Left lobe of liver (tissue), 2 donors: ENCODE data around the gene GNB2. TPM values are rescaled to one million over a fixed set of nuclear protein-coding genes. Genes with fewer than 3 reads are reported as not detected.
"Not testable (repeated sequence)": the region's sequence is repeated elsewhere in the genome, so short reads cannot be mapped to it uniquely, and the experiment has no call there.

Experiments
- ATAC-seq: fragments of 200-7000 bp; cut with Tn5 transposase; one replicate; pipeline ENCODE4 v1.9.1; 2020; ENCODE audit warnings: mild to moderate bottlenecking, moderate library complexity
- DNase-seq: peaks from one replicate; pipeline ENCODE4 v3.0.0-alpha.2; 2020; ENCODE audit warnings: low spot score
- total RNA-seq: library from RNA; stranded (reverse); gene quantifications from one replicate; pipeline ENCODE4 v1.2.1, GENCODE V29; 2021
- donor health status: DM: no; HTN: no; CAD: no; lungs with moderate emphysema.
- donor health status: DM: no; HTN: yes; CAD: no.

GNB2 gene
- total RNA-seq, 1 donor from 2014 or later, result 80.9 TPM

DNA sequence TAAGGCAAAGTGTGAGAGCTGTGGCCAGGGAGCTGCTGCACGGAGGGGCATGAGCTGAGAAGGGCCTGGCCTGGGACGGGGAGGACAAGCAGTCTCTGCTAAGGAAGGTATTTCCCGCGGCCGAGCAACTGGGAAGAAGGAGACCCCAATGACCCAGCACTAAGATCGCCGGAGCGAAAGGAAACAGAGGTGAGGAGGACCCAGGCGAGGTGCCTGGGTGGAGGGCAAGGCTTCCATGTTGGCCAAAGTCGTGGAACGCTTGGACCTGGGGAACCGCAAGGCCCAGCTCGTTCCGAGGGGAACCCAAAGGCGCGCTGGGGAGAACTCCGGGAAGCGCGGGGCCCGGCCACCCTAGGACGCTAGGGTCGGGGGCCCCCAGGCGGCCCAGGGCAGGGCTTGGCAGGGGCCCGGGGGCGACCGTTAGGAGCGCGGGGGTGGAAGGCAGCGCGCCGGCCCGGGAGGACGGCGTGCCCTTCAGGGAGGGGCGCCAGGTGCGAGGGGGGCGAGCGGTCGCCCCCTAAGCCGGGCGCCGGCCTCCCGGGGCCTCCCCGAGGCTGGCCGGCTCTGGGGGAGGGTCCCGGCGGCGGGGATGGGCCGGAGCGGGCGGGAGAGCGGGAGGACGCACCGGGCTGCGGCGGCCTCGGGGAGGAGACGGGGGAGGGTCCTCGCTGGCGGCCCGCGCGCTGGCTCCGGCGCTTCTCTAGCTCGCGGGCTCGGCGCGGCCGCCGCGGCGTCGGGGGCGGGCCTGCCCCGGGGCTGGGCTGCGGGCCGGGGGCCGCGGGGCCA lies 20.0 kb downstream of the GNB2 start:
- ATAC-seq, result peak; percentile 10
- peak; percentile 48 for DNase-seq

GRCh38 chr7:100694098-100694745 lies 20.7 kb downstream of the GNB2 start, which contains the start of gene GIGYF1:
TSS of gene GIGYF1 (minus strand) at chr7:100694250. CDS start at chr7:100688238, 6,012 bp downstream.
- DNase-seq (peak; percentile 76), ATAC-seq (peak; percentile 58)

- no peak for ATAC-seq
Observed at GRCh38 chr7:100696123-100696521, 22.6 kb downstream of the GNB2 start.

DNA sequence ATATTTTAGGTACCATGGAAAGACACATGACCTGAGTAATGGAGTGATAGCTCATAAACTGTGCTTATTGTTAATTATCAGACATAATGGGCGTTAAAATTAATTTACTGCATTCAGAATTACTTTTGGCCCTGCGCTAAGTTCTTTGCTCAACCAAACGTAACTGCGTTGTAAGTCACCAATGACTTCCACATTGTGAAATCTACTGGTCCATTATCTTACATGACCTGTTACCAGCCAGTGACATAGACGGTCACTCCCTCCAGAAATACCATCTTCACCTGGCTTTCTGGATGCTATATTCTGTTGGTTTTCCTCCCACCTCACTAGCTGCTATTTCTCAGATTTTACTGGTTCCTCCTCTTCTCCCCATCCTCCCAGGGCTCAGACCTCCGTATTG lies 25.5 kb downstream of the GNB2 start:
- DNase-seq, result no peak

More at GRCh38 chr7:100696123-100696521, 22.6 kb downstream of the GNB2 start:
- no peak for DNase-seq

GRCh38 chr7:100701089-100701488 lies 27.5 kb downstream of the GNB2 start:
- ATAC-seq, DNase-seq: not testable (repeated sequence)

More for the DNA sequence above, 25.5 kb downstream of the GNB2 start:
- no peak for ATAC-seq

GRCh38 chr7:100705320-100705752 lies 31.8 kb downstream of the GNB2 start:
- ATAC-seq (peak; percentile 77), DNase-seq (peak; percentile 84)

- ATAC-seq, result peak; percentile 85
Observed at GRCh38 chr7:100705753-100706671, 32.5 kb downstream of the GNB2 start, which contains the start of gene POP7. TSS of gene POP7 (plus strand) at chr7:100706121. CDS start at chr7:100706831, 710 bp downstream.

DNA sequence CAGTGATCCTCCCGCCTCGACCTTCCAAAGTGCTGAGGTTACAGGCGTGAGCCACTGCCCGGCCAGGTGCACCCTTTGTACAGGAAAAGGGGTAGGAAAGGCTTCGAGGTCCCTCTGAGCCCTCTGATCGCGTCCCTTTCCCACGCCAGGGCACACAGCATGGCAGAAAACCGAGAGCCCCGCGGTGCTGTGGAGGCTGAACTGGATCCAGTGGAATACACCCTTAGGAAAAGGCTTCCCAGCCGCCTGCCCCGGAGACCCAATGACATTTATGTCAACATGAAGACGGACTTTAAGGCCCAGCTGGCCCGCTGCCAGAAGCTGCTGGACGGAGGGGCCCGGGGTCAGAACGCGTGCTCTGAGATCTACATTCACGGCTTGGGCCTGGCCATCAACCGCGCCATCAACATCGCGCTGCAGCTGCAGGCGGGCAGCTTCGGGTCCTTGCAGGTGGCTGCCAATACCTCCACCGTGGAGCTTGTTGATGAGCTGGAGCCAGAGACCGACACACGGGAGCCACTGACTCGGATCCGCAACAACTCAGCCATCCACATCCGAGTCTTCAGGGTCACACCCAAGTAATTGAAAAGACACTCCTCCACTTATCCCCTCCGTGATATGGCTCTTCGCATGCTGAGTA lies 33.3 kb downstream of the GNB2 start:
- DNase-seq, result peak; percentile 70

More at GRCh38 chr7:100705753-100706671, 32.5 kb downstream of the GNB2 start, which contains the start of gene POP7:
- DNase-seq, result peak; percentile 100

GRCh38 chr7:100708395-100708794 lies 34.9 kb downstream of the GNB2 start:
- DNase-seq (no peak), ATAC-seq (no peak)

More for the DNA sequence above, 33.3 kb downstream of the GNB2 start:
- peak; percentile 5 for ATAC-seq

DNA sequence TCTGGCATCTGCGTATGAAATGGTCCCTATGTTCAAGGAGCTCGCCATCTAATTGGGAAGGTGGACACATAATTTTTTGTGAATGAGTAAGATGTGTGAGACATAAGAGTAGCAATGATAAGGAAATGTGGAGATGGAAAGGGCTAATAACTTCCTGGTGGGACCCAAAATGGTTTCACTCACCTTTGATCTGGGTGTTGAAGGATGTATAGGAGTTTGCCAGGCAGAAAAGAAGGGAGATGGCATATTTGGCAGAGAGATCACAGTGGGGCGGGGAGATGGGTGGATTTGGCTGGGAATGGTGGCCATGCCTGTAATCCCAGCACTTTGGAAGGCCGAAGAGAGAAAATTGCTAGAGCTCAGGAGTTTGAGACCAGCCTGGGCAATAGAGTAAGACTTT lies 36.9 kb downstream of the GNB2 start:
- ATAC-seq, result no peak
- no peak for DNase-seq

DNA sequence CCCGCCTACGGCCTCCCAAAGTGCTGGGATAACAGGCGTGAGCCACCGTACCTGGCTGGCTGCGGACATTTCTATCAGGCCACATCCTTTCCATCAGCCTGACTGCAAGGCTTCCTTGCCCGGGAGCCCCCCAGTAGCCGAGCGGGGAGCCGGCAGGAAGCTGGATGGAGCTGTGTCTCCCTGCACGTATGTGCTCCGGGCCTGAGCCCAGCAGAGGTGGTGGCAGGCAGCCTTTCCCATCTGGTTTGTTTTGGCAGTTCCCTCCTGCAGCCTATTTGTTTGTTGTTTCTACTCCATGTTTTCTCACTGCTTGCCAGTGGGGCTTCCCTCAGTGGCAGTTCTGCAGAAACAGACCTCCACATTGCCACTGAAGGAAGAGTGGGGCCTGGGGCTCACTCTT lies 37.8 kb downstream of the GNB2 start:
- ATAC-seq, result peak; percentile 82
- DNase-seq, result peak; percentile 68

DNA sequence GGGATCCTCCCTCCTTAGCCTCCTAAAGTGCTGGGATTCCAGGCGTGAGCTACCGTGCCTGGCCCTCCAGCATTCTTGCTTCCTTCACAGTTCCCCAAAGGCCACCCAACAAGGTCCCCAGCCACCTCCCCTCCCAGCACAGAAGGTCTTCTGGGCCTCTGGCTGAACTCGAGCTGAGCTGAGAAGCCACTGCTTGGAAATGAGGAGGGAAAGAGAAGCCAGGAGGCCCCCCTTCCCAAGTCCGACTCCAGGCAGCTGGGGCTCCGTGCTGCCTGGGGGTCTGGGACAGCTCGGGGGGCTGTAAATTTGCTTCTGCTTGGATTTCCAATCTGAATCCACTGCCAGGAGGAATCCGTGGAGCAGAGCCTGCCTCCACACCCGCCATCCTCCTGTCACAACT lies 41.2 kb downstream of the GNB2 start:
- DNase-seq, result no peak
- ATAC-seq, result no peak

- ATAC-seq, DNase-seq: not testable (repeated sequence)
Observed at GRCh38 chr7:100717073-100717472, 43.5 kb downstream of the GNB2 start.

DNA sequence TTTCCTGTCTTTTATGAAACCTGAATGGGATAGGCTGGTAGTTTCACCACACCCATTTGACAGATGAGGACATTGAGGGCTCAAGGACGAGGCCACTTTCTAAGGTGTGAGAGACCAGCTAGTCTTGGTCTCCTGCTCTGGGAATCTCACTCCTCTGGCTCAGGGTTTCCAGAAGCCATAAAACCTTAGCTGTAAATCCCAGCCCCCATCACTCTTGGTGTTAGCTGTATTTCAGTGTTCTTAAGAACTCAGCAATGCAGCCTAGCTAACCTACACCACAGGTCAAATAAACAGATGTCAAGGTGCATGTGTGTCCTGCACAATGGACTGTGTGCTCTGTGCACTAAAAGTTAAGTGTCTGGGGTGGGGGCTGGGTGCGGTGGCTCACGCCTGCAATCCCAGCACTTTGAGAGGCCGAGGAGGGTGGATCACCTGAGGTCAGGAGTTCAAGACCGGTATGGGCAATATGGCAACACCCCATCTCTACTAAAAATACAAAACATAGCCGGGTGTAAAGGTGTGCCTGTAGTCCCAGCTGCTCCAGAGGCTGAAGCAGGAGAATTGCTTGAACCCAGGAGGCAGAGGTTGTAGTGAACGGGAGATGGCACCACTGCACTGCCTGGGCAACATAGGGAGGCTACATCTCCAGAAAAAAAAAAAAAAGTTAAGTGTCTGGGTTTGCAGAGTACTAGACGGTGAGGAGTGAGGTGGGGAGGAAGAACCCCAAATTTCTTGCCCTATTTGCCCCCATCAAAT lies 46.2 kb downstream of the GNB2 start:
- DNase-seq (no peak), ATAC-seq (peak; percentile 17)

DNA sequence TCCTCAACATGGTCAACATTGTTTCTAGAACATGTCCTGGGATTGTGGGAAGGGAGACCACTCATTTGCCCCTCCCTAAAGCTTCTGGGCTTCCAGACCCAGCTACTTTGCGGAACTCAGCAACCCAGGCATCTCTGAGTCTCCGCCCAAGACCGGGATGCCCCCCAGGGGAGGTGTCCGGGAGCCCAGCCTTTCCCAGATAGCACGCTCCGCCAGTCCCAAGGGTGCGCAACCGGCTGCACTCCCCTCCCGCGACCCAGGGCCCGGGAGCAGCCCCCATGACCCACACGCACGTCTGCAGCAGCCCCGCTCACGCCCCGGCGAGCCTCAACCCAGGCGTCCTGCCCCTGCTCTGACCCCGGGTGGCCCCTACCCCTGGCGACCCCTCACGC lies 46.7 kb downstream of the GNB2 start, which contains the start of gene EPO:
TSS of gene EPO (plus strand) at position 190 of the 392 bp plus-strand sequence. CDS start 513 bp downstream, outside the sequence.
- DNase-seq (no peak), ATAC-seq (no peak)

DNA sequence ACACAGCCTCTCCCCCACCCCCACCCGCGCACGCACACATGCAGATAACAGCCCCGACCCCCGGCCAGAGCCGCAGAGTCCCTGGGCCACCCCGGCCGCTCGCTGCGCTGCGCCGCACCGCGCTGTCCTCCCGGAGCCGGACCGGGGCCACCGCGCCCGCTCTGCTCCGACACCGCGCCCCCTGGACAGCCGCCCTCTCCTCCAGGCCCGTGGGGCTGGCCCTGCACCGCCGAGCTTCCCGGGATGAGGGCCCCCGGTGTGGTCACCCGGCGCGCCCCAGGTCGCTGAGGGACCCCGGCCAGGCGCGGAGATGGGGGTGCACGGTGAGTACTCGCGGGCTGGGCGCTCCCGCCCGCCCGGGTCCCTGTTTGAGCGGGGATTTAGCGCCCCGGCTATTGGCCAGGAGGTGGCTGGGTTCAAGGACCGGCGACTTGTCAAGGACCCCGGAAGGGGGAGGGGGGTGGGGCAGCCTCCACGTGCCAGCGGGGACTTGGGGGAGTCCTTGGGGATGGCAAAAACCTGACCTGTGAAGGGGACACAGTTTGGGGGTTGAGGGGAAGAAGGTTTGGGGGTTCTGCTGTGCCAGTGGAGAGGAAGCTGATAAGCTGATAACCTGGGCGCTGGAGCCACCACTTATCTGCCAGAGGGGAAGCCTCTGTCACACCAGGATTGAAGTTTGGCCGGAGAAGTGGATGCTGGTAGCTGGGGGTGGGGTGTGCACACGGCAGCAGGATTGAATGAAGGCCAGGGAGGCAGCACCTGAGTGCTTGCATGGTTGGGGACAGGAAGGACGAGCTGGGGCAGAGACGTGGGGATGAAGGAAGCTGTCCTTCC lies 47.3 kb downstream of the GNB2 start:
- ATAC-seq (peak; percentile 65), DNase-seq (peak; percentile 82)

DNA sequence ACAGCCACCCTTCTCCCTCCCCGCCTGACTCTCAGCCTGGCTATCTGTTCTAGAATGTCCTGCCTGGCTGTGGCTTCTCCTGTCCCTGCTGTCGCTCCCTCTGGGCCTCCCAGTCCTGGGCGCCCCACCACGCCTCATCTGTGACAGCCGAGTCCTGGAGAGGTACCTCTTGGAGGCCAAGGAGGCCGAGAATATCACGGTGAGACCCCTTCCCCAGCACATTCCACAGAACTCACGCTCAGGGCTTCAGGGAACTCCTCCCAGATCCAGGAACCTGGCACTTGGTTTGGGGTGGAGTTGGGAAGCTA lies 47.9 kb downstream of the GNB2 start:
- no peak for ATAC-seq

DNA sequence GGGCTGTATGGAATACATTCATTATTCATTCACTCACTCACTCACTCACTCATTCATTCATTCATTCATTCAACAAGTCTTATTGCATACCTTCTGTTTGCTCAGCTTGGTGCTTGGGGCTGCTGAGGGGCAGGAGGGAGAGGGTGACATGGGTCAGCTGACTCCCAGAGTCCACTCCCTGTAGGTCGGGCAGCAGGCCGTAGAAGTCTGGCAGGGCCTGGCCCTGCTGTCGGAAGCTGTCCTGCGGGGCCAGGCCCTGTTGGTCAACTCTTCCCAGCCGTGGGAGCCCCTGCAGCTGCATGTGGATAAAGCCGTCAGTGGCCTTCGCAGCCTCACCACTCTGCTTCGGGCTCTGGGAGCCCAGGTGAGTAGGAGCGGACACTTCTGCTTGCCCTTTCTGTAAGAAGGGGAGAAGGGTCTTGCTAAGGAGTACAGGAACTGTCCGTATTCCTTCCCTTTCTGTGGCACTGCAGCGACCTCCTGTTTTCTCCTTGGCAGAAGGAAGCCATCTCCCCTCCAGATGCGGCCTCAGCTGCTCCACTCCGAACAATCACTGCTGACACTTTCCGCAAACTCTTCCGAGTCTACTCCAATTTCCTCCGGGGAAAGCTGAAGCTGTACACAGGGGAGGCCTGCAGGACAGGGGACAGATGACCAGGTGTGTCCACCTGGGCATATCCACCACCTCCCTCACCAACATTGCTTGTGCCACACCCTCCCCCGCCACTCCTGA lies 49.1 kb downstream of the GNB2 start:
- DNase-seq (peak; percentile 59), ATAC-seq (peak; percentile 47)

More for the DNA sequence above, 47.9 kb downstream of the GNB2 start:
- DNase-seq, result no peak
